ENCODE results near the gene SMIM29.
A peak's percentile ranks its signal among the peaks of the same experiment; 100 is the strongest.
"Not testable (repeated sequence)": the region's sequence is repeated elsewhere in the genome, so short reads cannot be mapped to it uniquely, and the experiment has no call there.

SMIM29 gene

GRCh38 chr6:34267746-34268145, 18.9 kb upstream of the SMIM29 start:
- no peak for DNase-seq

GRCh38 chr6:34263484-34263883, 14.7 kb upstream of the SMIM29 start:
- DNase-seq, result not testable (repeated sequence)

- no peak for DNase-seq
Measured at GRCh38 chr6:34260576-34261267, 11.9 kb upstream of the SMIM29 start.

DNA sequence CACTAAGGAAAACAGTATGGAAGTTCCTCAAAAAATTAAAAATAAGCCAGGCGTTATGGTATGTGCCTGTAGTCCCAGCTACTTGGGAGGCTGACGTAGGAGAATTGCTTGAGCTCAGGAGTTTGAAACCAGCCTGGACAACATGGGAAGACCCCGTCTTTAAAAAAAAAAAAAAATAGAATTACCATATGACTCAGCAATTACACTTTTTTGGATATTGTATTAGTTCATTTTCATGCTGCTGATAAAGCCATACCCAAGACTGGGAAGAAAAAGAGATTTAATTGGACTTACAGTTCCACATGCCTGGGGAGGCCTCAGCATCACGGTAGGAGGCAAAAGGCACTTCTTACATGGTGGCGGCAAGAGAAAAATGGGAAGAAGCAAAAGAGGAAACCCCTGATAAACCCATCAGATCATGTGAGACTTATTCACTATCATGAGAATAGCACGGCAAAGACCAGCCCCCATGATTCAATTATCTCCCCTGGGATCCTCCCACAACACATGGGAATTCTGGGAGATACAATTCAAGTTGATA, 10.8 kb upstream of the SMIM29 start:
- no peak for DNase-seq

GRCh38 chr6:34252395-34252794, 3.6 kb upstream of the SMIM29 start:
- not testable (repeated sequence) for DNase-seq

DNA sequence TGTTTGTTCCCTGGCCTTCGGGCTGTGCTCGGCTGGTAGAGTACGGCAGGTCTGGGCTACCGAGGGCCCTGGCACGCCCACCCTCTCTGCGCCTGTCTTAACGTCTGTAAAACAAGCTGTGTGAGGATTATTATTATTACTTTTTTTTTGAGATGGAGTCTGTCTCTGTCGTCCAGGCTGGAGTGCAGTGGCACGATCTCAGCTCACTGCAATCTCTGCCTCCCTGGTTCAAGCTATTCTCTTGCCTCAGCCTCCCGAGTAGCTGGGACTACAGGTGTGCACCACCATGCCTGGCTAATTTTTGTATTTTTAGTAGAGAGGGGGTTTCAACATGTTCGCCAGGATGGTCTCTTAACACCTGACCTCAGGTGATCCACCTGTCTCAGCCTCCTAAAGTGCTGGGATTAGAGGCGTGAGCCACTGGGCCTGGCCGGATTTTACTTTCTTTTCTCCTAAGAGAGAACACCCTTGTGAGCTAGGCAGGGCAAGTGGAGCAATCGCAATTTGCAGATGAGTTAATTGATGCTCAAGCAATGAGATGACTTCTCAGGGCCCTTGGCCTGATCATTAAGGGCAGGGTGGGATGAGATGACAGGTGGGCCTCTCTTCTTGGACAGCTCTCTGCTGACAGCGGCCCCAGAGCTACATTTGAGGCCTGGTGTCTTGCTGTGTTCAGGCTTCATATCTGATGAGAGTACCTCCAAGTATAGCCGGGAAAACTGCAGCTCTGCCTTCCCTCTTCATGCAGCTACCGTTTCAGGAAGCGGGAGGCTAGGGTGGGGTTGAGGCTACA, 859 bp upstream of the SMIM29 start:
- no peak for DNase-seq

DNA sequence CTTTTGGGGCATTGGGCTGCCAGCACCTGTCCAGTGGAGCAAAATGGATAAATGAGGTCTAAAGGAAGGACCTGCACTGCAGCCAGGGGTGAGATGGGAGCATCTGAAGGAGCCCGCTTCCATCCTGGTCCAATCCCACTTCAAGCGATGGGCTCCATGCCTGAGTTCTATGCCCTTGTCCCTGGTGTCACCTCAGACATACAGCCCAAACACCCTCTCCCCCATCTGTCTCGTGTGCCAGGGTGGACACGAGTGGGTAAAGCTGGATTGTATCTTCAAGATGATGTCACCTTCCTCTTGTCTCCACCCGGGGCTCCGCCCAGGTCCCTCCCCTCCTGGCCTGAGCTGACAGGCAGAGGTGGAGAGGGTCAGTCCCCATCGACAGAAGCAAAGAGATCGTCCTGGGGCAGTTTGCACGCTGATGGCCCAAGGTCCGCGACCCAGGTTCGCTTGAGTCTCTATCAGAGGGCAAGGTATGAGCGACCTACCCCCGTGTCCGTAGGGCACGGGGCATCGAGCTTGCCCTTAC, 544 bp downstream of the SMIM29 start:
- DNase-seq, result peak; percentile 42

GRCh38 chr6:34247481-34248197, 1.2 kb downstream of the SMIM29 start:
- DNase-seq, result no peak

GRCh38 chr6:34246563-34247391, 2.0 kb downstream of the SMIM29 start:
- DNase-seq, result peak; percentile 41

DNA sequence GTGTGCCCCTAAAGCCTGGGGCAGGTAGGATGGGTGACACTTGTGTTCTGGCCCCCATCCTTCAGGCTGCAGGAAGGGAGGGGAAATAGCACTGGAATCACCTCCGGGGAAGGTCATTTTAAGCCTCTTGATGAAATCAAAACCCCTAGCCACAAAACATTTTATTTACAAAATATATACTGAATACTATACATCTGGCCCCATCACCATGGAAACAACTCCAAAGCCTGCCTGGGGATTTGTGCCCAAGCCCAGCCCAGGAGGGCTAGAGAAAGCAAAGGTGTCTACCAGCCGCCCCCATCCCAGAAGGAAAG, 2.6 kb downstream of the SMIM29 start:
- DNase-seq, result no peak

GRCh38 chr6:34245761-34246140, 3.1 kb downstream of the SMIM29 start:
- DNase-seq, result not testable (repeated sequence)

DNA sequence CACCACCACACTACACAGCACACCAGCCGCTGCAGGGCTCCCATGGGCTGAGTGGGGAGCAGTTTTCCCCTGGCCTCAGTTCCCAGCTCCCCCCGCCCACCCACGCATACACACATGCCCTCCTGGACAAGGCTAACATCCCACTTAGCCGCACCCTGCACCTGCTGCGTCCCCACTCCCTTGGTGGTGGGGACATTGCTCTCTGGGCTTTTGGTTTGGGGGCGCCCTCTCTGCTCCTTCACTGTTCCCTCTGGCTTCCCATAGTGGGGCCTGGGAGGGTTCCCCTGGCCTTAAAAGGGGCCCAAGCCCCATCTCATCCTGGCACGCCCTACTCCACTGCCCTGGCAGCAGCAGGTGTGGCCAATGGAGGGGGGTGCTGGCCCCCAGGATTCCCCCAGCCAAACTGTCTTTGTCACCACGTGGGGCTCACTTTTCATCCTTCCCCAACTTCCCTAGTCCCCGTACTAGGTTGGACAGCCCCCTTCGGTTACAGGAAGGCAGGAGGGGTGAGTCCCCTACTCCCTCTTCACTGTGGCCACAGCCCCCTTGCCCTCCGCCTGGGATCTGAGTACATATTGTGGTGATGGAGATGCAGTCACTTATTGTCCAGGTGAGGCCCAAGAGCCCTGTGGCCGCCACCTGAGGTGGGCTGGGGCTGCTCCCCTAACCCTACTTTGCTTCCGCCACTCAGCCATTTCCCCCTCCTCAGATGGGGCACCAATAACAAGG, 3.6 kb downstream of the SMIM29 start:
- DNase-seq, result not testable (repeated sequence)

GRCh38 chr6:34243901-34244884, 4.6 kb downstream of the SMIM29 start:
- peak; percentile 95 for DNase-seq

- peak; percentile 73 for DNase-seq
Measured at GRCh38 chr6:34243131-34243771, 5.6 kb downstream of the SMIM29 start.

DNA sequence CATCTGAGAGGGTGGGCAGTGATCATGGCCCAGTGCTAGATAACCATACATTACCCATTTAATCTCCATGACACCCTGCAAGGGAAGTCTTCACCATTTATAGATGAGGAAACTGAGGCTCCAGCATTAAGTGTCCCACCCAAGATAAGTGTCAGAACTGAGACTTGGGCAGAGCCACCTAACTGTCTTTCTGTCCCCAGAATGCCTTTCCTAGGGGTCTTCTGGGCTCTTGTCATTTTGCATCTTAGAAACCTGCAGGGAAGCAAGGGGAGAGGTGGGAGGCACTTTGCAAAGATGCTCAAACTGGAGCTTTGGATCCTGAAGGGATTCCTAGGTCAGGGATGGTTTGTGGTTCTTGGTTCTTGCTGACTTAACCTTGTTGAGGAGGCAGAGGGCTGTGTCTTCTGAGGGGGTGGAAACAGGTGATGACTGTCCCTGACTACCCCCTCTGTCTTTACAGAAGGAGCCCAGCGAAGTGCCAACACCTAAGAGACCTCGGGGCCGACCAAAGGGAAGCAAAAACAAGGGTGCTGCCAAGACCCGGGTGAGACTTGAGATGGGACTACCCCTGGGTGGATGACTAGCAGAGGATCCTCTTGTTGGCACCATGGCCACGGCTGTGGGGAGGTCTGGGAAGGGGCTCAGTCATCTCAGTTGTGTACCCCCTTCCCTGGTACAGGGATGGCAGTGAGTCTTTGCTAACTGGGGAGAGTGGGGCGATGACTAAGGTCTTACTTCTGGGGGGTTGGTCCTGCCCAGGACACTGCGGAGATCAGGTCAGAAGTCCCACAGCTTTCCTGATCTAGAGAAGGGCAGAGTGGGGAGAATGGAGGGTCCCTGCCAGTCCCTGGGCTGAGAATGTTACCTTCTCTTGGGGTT, 6.3 kb downstream of the SMIM29 start:
- DNase-seq, result peak; percentile 20

DNA sequence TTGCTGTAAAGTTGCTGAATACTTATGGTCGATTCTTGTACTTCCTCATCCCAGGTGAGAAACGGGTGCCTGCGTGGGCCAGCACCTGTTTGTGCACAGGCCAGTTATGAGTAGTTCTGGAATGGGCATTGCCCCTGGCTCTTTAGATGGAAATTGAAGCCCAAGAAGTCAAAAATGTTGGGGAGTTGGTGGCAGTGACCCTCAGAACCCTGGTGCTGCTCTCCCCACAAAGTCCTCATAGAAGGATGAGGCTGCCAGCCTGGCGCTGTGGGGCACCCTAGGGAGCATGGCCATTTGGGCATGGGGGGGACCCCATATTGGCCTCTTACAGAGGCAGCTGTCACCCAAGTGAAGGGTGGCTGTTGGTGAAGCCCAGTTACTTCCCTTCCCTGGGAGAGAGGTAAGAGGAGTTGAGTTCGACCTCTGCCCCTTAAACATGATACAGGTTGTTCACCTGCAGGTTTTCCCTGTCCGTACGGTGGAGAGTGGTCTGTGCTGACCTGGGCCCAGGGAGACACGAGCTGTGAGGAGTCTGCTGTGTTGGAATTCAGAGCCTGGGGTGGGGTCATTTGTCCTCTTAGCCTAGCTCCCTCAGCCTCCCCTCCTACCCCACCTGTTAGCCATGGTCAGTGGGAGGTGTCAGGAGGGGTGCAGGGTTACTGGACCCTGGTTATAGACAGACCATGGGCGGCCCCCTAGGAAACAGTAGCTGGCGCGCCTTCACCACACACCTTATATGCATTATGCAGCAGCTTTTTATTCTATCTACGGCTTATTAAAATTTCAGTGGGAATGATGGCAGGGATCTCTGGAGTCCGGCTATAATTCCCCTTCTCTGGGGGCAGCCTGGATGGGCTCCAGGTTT, 7.2 kb downstream of the SMIM29 start:
- no peak for DNase-seq
